GM12878 (cell line): ENCODE results near the gene NBPF9.
"Not testable (repeated sequence)": the region's sequence is repeated elsewhere in the genome, so short reads cannot be mapped to it uniquely, and the experiment has no call there.

Experiments used
- CEBPB ChIP-seq, 2 experiments: fragments of 150-350 bp in 1 of 2; IDR thresholded peaks; 2 replicates each; pipeline ENCODE4 v1.6.1; 2012 to 2014; ENCODE audit warnings: low read depth in 2 of 2, low read length in 2 of 2, borderline replicate concordance in 1 of 2, inconsistent platforms in 1 of 2
- ETV6 ChIP-seq, 2 experiments: fragments of 450-650 bp in 1 of 2; IDR thresholded peaks in 1 of 2; conservative IDR thresholded peaks in 1 of 2; 2 replicates each; pipeline ENCODE4 v1.6.1; 2014; ENCODE audit warnings: antibody characterized with exemption in 1 of 2, borderline replicate concordance in 1 of 2, low read depth in 1 of 2, mild to moderate bottlenecking in 1 of 2, moderate library complexity in 1 of 2
- HDAC2 ChIP-seq: fragments of 200-600 bp; sonication (generic); IDR thresholded peaks from 2 replicates; pipeline ENCODE4 v1.6.1; 2017
- MXI1 ChIP-seq: fragments of 150-350 bp; IDR thresholded peaks from 2 replicates; pipeline ENCODE4 v1.6.1; 2011; ENCODE audit warnings: low read depth, mild to moderate bottlenecking, inconsistent platforms, low read length, improper control_type of control experiment
- NBN ChIP-seq: fragments of 450-650 bp; IDR thresholded peaks from 2 replicates; pipeline ENCODE4 v1.6.1; 2016
- NFYB ChIP-seq: IDR thresholded peaks from 2 replicates; pipeline ENCODE4 v1.6.1; 2011; ENCODE audit warnings: low read depth, mild to moderate bottlenecking, low read length, improper control_type of control experiment, moderate library complexity; ENCODE audit not compliant: insufficient read depth
- NR2C2 ChIP-seq: IDR thresholded peaks from 2 replicates; pipeline ENCODE4 v1.6.1; 2011; ENCODE audit warnings: borderline replicate concordance, low read depth; ENCODE audit not compliant: control insufficient read depth, insufficient read length
- POLR2A ChIP-seq: IDR thresholded peaks from 2 replicates; pipeline ENCODE4 v1.6.1; 2011; ENCODE audit warnings: low read depth, mild to moderate bottlenecking, low read length
- SIN3A ChIP-seq: IDR thresholded peaks from 2 replicates; pipeline ENCODE4 v1.6.1; 2012; ENCODE audit warnings: low read depth, low read length, improper control_type of control experiment
- SIX5 ChIP-seq: IDR thresholded peaks from 2 replicates; pipeline ENCODE4 v1.6.1; 2011; ENCODE audit warnings: mild to moderate bottlenecking, low read depth, low read length, moderate library complexity; ENCODE audit not compliant: severe bottlenecking
- TF ChIP-seq, protein P1 (sequence below), 3 experiments: IDR thresholded peaks in 2 of 3; conservative IDR thresholded peaks in 1 of 3; 2 replicates each; pipeline ENCODE4 v1.5.1; 2011; ENCODE audit warnings: low read depth in 3 of 3, low read length in 3 of 3, mild to moderate bottlenecking in 3 of 3, control low read depth in 2 of 3, moderate library complexity in 2 of 3, inconsistent platforms in 1 of 3, mixed read lengths in 1 of 3; ENCODE audit not compliant: control insufficient read depth in 2 of 3, insufficient read depth in 1 of 3; ENCODE audit errors: extremely low read depth in 1 of 3
- TF ChIP-seq, protein P2 (sequence below): fragments of 450-650 bp; IDR thresholded peaks from 2 replicates; pipeline ENCODE4 v1.6.1; 2017; ENCODE audit warnings: mild to moderate bottlenecking, moderate library complexity

DNA sequence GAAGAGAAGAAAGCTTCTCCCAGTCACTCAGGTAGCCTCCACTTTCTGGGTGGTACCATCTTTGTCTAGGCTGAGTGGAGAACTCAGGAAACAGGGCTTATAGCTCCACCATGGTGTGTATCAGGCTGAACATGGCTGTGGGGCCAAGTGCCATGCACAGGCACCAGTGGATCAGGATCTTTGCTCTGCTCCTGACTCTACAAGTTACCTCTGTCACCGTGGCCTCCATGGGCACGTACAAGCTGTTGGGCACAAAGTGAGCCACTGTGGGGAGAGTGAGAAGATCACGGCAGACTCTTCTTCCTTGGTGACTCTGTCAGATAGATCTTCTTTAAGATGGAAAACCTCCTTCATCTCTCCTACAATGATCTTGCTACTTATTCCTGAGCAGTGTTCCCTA lies 93.6 kb downstream of the NBPF9 start:
- TF ChIP-seq, protein P1, sequence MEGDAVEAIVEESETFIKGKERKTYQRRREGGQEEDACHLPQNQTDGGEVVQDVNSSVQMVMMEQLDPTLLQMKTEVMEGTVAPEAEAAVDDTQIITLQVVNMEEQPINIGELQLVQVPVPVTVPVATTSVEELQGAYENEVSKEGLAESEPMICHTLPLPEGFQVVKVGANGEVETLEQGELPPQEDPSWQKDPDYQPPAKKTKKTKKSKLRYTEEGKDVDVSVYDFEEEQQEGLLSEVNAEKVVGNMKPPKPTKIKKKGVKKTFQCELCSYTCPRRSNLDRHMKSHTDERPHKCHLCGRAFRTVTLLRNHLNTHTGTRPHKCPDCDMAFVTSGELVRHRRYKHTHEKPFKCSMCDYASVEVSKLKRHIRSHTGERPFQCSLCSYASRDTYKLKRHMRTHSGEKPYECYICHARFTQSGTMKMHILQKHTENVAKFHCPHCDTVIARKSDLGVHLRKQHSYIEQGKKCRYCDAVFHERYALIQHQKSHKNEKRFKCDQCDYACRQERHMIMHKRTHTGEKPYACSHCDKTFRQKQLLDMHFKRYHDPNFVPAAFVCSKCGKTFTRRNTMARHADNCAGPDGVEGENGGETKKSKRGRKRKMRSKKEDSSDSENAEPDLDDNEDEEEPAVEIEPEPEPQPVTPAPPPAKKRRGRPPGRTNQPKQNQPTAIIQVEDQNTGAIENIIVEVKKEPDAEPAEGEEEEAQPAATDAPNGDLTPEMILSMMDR (IDR thresholded peaks at IDR 0.05 in 2 of 3, conservative IDR thresholded peaks at IDR 0.05 in 1 of 3; ENCODE audit: control insufficient read depth in 2 of 3, extremely low read depth in 1 of 3, insufficient read depth in 1 of 3, low read depth in 3 of 3, low read length in 3 of 3), result not testable (repeated sequence)
- not testable (repeated sequence) for TF ChIP-seq SIX5; POLR2A; ETV6 (conservative IDR thresholded peaks at IDR 0.05 in 1 of 2, IDR thresholded peaks at IDR 0.05 in 1 of 2; ENCODE audit: borderline replicate concordance in 1 of 2, low read depth in 1 of 2); NR2C2; SIN3A; NBN; MXI1; CEBPB (IDR thresholded peaks at IDR 0.05; ENCODE audit: borderline replicate concordance in 1 of 2, low read depth in 2 of 2, low read length in 2 of 2); HDAC2; NFYB
- TF ChIP-seq, protein P2, sequence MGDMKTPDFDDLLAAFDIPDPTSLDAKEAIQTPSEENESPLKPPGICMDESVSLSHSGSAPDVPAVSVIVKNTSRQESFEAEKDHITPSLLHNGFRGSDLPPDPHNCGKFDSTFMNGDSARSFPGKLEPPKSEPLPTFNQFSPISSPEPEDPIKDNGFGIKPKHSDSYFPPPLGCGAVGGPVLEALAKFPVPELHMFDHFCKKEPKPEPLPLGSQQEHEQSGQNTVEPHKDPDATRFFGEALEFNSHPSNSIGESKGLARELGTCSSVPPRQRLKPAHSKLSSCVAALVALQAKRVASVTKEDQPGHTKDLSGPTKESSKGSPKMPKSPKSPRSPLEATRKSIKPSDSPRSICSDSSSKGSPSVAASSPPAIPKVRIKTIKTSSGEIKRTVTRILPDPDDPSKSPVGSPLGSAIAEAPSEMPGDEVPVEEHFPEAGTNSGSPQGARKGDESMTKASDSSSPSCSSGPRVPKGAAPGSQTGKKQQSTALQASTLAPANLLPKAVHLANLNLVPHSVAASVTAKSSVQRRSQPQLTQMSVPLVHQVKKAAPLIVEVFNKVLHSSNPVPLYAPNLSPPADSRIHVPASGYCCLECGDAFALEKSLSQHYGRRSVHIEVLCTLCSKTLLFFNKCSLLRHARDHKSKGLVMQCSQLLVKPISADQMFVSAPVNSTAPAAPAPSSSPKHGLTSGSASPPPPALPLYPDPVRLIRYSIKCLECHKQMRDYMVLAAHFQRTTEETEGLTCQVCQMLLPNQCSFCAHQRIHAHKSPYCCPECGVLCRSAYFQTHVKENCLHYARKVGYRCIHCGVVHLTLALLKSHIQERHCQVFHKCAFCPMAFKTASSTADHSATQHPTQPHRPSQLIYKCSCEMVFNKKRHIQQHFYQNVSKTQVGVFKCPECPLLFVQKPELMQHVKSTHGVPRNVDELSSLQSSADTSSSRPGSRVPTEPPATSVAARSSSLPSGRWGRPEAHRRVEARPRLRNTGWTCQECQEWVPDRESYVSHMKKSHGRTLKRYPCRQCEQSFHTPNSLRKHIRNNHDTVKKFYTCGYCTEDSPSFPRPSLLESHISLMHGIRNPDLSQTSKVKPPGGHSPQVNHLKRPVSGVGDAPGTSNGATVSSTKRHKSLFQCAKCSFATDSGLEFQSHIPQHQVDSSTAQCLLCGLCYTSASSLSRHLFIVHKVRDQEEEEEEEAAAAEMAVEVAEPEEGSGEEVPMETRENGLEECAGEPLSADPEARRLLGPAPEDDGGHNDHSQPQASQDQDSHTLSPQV, result not testable (repeated sequence)
